Psoas muscle (tissue), 8 donors: Measurements from ENCODE around the gene IL1R1. TPM values are rescaled to one million over a fixed set of nuclear protein-coding genes. Genes with fewer than 3 reads are reported as not detected.

Experiments used
- ATAC-seq, 4 donors: fragments of 200-7000 bp; cut with Tn5 transposase; one replicate each; pipeline ENCODE4 v1.9.1; 2020; ENCODE audit warnings: moderate library complexity in 3 of 4, mild to moderate bottlenecking in 2 of 4
- DNase-seq, 2 donors: peaks; one replicate each; pipeline ENCODE4 v3.0.0-alpha.2; 2020
- H3K27ac ChIP-seq: fragments of 200-600 bp; one replicate; pipeline ENCODE4 v1.8.0; 2022
- H3K27me3 ChIP-seq, 3 donors: fragments of 200-600 bp in 1 of 3; one replicate each; pipeline versions ENCODE4 v1.6.1 to v1.8.0; 2013 to 2022; ENCODE audit warnings: low read length in 2 of 3, mild to moderate bottlenecking in 2 of 3, moderate library complexity in 1 of 3; ENCODE audit not compliant: insufficient read depth in 3 of 3
- H3K36me3 ChIP-seq, 2 donors: fragments of 200-600 bp in 1 of 2; one replicate each; pipeline versions ENCODE4 v1.6.1 to v1.8.0; 2013 to 2022; ENCODE audit warnings: low read depth in 1 of 2, mild to moderate bottlenecking in 1 of 2, moderate library complexity in 1 of 2; ENCODE audit not compliant: insufficient read depth in 1 of 2
- H3K4me1 ChIP-seq: fragments of 200-600 bp; one replicate; pipeline ENCODE4 v1.8.0; 2022
- H3K4me3 ChIP-seq: fragments of 200-600 bp; one replicate; pipeline ENCODE4 v1.8.0; 2022; ENCODE audit warnings: mild to moderate bottlenecking
- H3K9me3 ChIP-seq: fragments of 200-600 bp; one replicate; pipeline ENCODE4 v1.8.0; 2022
- WGBS, 3 donors: extraction: QIAGEN DNeasy Blood & Tissue Kit; methylation state at CpG; one replicate each; pipeline versions ENCODE4 v1.1.6 to v1.1.7; 2013; 5-methylcytosine and 5-hydroxymethylcytosine counted together
- intact Hi-C, 2 donors: fragments of 100-400 bp; cut with DNase I; formaldehyde crosslinking; loops; one replicate each; pipeline versions ENCODE4 v1.11.0 to v1.14.2; 2022
- polyA plus RNA-seq, 3 donors: library from polyadenylated mRNA; stranded (reverse); fragments of 200-250 nt; gene quantifications; one replicate each; pipeline ENCODE4 v1.2.3, GENCODE V29; 2013
- total RNA-seq, 4 donors: library from RNA; stranded (reverse); fragmentation: NEBNext Ultra II Directional in 2 of 4; extraction: Animal tissue kit (Norgen Biotek cat#: 25700) in 2 of 4; gene quantifications; one replicate each; pipeline versions ENCODE4 v1.2.1 to v1.2.4, GENCODE V29; 2021 to 2023
- TF ChIP-seq, protein P1 (sequence below): fragments of 200-600 bp; IDR thresholded peaks from one replicate; pipeline ENCODE4 v1.8.0; 2022; ENCODE audit warnings: antibody characterized with exemption
- donor health status: healthy with polysubstance abuse.
- donor health status: DM: no; HTN: no; CAD: no; lungs with moderate emphysema.
- donor health status: Bipolar disorder and iron deficiency.
- donor health status: healthy.
- donor health status: DM: yes; HTN: yes; CAD: no.
- donor health status: DM: no; HTN: no; CAD: no.
- donor health status: DM: no; HTN: no; CAD: no.
- donor health status: DM: yes; HTN: yes; CAD: no.

The IL1R1 gene
- total and polyA plus RNA-seq, 7 donors: 10.4 to 39.8 (median 15.9) TPM

DNA sequence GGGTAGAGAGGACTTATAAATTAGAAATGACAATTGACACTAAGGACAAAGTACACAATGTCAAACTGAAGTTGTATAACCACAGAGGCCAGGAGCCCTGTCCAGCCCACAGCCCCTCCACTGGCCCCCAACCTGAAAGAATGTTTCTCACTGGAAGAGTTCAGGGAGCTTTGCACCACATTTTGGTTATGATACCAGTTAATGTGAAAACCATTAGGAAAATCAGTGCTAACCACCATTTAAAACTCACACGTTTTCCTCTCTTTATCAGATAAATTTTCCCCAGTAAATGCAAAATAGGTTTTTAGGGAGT is 38.1 kb downstream of the IL1R1 start:
- no peak for ATAC-seq
- intact Hi-C loops: loop anchor here in 1 of 2 donors (10.0 kb wide), 1 partner anchor 174 kb away; the partner anchor contains the start of gene IL18R1
- WGBS, 3 donors: 54 to 65% (median 63%) methylated on average over 1 of the region's 1 CpG

DNA sequence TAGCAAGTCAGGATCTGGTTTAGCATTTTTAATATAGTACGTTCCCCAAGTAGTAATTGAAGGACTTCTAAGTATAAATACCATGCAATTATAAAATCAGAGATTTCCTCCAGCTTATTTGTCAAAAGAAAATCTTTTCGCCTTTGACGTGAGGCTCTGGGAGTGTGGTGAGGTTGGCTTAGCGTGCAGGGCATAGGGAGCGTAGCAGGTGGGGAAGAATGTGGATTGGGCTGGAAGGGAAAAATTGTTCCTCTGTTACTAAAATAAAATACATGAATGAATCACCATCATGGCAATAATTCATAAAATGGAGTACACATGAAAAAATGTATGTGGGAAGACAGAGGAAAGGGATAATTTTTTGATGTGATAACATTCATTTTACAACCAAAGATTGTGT is 38.8 kb downstream of the IL1R1 start:
- H3K4me1 ChIP-seq: peaks cover 7% of the 10 kb centered on the region
- peak overlapping the region; percentile 71 for H3K27ac ChIP-seq
- H3K27me3 ChIP-seq: no peaks in the 10 kb centered on the region
- no peak overlapping the region for H3K4me3 ChIP-seq
- no peaks in the 10 kb centered on the region for H3K9me3 ChIP-seq
- intact Hi-C loops: loop anchor here in 1 of 2 donors (10.0 kb wide), 1 partner anchor 173 kb away; the partner anchor contains the start of gene IL18R1
- TF ChIP-seq, protein P1, sequence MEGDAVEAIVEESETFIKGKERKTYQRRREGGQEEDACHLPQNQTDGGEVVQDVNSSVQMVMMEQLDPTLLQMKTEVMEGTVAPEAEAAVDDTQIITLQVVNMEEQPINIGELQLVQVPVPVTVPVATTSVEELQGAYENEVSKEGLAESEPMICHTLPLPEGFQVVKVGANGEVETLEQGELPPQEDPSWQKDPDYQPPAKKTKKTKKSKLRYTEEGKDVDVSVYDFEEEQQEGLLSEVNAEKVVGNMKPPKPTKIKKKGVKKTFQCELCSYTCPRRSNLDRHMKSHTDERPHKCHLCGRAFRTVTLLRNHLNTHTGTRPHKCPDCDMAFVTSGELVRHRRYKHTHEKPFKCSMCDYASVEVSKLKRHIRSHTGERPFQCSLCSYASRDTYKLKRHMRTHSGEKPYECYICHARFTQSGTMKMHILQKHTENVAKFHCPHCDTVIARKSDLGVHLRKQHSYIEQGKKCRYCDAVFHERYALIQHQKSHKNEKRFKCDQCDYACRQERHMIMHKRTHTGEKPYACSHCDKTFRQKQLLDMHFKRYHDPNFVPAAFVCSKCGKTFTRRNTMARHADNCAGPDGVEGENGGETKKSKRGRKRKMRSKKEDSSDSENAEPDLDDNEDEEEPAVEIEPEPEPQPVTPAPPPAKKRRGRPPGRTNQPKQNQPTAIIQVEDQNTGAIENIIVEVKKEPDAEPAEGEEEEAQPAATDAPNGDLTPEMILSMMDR: no peak
- no peak for DNase-seq
- peaks cover 0 to 19% of the 10 kb centered on the region in 2 donors for H3K36me3 ChIP-seq
- no peak for ATAC-seq
- WGBS, 3 donors: 59 to 71% (median 61%) methylated on average over 5 of the region's 5 CpGs

More for the DNA sequence above, 38.1 kb downstream of the IL1R1 start:
- H3K9me3 ChIP-seq: no peaks in the 10 kb centered on the region
- no peak overlapping the region for H3K4me3 ChIP-seq
- no peak for DNase-seq
- H3K4me1 ChIP-seq: peaks cover 7% of the 10 kb centered on the region
- TF ChIP-seq, protein P1: no peak
- H3K27me3 ChIP-seq: no peaks in the 10 kb centered on the region
- peaks cover 0 to 26% of the 10 kb centered on the region in 2 donors for H3K36me3 ChIP-seq
- H3K27ac ChIP-seq: no peak overlapping the region

DNA sequence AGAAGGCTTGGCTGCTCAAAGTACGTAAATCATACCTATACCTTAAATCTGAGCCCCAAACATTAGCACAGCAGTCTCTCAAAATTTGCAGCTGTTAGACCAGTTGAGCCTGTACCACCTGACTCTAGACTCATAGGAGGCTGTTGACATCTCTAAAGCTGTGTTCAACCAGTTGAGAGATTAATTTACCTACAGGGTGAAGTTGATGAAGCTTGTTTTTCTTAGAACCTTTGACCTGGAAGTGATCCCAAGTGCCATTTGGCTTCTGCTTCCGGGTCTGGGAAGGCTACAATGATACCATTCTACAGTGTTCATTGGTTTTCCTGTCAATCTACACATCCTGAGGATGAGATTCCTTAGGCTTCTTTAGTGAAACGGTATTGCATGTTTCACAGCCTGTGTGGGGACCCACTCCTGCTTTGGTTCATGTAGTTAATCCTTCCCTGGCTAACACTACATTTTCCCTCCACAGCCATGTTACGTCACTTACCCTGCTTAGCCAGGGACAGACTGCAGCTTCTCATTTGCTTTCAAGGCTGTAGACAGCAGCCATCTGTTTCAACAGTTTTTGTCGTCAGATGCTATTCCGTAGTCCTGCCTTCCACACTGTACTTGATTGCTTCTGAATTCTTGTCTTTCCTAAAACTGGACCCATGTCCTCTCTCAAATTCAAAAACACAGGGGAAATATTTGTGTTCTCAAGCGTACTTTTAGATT is 39.5 kb downstream of the IL1R1 start:
- TF ChIP-seq, protein P1: no peak
- H3K9me3 ChIP-seq: no peaks in the 10 kb centered on the region
- peak overlapping the region; percentile 13 for H3K4me3 ChIP-seq
- DNase-seq: no peak
- H3K27ac ChIP-seq: peak overlapping the region; percentile 71
- 30 to 40% (median 34%) methylated on average over 7 of the region's 7 CpGs for WGBS, 3 donors
- H3K27me3 ChIP-seq: no peaks in the 10 kb centered on the region
- intact Hi-C loops: loop anchor here in 1 of 2 donors (10.0 kb wide), 1 partner anchor 173 kb away; the partner anchor contains the start of gene IL18R1
- peaks cover 7% of the 10 kb centered on the region for H3K4me1 ChIP-seq
- peaks cover 0 to 12% of the 10 kb centered on the region in 2 donors for H3K36me3 ChIP-seq
- ATAC-seq: peak; percentile 66 to 78 (median 70)

DNA sequence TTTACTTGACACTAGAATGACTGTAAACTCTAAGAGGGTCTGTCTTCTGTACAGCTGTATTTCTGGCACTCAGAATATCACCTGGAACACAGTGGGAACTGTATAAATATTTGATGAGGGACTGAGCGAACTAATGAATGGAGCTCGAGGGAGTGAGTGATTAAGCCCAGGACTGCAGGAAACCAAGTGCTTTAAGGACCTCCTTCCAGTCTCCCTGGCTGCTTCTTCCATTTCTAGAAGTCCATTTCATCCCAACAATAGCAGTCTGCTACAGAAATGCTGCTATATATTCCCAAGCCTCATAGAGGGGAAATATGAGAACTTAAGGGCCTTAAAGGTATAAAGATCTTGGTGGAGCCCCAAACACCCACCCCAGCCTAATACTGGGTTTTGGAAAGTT is 41.5 kb downstream of the IL1R1 start:
- Histone ChIP-seq H3K27me3 (no peaks in the 10 kb centered on the region), H3K9me3 (no peaks in the 10 kb centered on the region), H3K36me3 (no peaks in the 10 kb centered on the region), H3K27ac (no peak overlapping the region), H3K4me1 (peaks cover 7% of the 10 kb centered on the region), H3K4me3 (no peak overlapping the region)
- ATAC-seq (no peak), DNase-seq (no peak)
- WGBS, 3 donors: 70 to 77% (median 73%) methylated on average over 2 of the region's 2 CpGs
- intact Hi-C loops: loop anchor here in 1 of 2 donors (10.0 kb wide), 1 partner anchor 171 kb away; the partner anchor contains the start of gene IL18R1
- TF ChIP-seq, protein P1: no peak
